Raji (cell line): ENCODE measurements around the gene RIMBP2.

ENCODE experiments used
- POLR2A ChIP-seq: IDR thresholded peaks from 2 replicates; pipeline ENCODE4 v1.6.1; 2011; ENCODE audit warnings: low read depth, low read length, control low read depth; ENCODE audit not compliant: insufficient read depth

RIMBP2 gene

DNA sequence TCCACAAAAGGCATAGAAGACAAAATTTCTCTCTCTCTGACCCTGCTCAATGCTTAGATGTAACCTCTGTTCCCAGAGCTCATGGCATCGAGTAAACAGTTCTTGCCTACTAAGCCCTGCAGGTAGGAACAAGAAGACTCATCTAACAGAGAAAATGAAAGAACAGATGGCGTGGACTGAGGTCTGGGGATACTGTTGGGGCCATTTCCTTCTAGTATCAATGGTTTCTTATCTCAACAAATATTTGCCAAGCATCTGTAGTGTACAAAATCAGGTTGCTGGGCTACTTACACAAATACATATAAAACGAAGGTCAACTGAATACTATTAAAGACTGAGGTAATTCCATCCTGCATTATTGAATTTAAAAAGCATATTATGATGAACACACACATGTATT, 93.3 kb downstream of the RIMBP2 start:
- no peak for TF ChIP-seq POLR2A

DNA sequence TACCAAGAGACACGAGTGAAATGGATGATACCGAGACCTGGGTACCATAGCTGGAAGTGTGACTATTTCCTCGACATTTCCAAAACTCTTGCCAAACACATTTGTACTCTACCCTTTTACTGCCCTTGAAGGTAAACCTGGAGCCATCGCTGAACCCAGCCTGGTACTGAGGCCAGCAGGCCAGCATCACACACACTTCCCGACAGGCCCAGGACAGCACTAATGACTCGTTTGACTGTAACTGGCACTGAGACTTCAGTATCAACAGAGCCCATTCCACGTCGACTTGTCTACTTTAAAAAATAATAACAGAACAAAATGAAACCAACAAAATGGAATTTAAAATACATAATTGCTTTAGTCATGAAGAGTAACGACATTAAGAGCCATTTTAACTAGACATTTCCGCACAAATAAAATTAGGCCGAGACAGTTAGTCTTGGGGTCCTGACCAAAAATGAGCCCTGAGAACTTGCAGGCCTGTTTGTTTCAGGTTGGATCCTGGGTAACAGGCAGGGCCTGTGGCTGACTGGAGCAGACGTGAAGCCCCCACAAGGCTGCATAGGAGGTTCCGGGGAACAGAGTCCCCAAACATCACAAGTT, 94.3 kb downstream of the RIMBP2 start:
- no peak for TF ChIP-seq POLR2A

DNA sequence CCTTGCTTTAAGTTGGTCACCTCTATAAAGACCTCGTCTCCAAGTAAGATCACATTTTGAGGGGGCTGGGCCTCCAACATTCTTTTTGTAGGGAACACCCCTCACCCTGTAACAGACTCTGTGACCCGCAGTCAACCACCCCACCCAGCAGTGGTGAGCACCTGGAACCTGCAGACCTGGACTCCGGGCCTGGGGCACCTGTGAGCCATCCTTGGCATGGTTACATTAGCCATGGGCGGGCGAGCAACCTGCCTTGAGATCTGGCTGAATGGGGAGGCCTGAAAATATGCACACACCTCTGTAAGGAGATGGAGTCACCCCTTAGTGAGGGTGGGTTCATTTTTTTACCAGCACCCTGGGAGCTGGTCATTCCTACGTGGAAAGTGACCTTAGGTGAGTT, 95.3 kb downstream of the RIMBP2 start:
- TF ChIP-seq POLR2A: no peak

DNA sequence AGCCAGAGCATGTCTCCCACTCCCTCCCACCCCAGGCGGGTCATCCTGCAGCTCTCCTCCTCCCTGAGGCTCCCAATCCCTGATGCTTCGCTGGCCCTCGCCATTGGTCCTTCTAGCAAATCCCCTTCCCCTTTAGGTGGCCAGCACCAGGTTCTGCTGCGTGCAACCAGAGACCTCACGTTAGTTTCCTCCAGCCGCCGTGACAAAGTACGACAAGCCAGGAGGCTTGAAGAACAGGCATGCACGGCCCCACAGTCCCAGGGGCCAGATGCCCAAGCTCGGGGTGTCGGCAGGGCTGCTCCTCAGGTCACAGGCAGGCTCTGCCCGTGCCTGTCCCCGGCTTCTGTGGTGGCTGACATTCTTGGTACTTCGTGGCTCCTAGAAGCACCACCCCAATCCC, 95.8 kb downstream of the RIMBP2 start:
- no peak for TF ChIP-seq POLR2A

DNA sequence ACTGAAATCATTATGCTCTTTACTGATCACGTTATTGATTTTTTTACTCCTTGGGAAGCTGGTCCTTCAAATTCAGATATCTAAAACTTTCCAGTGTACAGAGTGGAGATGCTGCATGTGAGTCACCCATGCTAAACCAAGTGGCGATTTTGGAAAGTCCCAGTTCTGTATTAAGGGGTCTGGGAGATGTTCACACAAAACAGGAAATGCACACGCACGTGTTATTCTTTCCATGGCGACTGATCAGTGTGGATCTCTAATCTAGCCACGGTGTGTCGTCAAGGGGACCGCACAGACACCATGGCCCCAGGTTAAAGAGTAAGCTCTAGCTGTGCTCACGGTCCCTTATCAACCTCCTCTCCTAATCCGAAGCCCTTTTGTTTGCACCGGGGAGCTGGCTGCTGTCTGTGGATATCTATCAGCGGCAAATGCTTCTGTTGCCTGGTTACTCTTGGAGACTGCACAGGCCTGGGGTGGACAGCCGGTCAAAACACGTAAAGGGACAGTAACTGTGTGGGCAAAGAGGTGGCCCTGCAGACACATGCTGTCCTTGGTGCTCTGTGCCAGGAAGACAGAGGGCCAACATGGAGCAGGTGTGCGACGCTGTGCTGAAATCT, 96.6 kb downstream of the RIMBP2 start:
- TF ChIP-seq POLR2A: no peak

DNA sequence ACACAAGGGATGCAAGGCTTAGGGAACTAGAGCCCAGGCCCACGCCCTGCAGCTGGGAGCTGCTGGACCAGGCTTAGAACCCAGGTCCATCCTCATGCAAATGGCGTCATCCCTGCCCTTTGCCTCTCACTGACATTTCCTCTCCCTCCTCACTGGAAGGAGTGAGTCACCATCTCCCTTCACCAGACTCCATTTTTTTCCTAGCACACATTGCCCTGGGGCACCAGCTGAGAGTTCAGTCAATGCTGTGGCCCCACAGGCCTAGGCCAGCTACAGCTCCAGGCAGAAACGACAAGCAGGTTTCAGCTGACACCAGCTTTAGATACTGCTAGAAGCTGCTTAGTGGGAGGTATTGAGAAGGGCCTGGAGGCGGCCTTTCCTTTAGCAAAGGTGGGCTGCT, 98.9 kb downstream of the RIMBP2 start:
- no peak for TF ChIP-seq POLR2A

DNA sequence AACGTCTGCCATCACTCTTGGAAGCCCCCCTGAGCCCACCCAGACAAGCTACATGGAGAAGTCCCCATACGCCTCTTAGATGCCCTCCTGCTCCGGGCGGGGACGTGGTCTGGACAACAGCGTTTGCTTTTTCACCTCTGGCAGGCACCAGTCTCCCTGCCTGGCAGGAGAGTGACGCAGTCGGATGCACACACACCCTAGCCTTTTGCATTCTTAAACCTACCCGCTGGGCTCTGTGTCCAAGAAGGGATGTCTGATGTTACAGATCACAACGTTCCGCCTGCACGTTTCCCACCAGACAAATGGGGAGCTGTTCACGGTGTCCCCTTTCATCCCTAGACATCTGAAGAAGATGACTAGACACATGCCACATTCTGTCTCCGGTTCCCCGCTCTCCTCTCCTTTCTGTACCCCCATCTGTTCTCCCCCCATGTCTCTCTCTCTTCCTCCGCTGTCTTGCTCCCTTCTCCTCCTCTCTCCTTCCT, 100.2 kb downstream of the RIMBP2 start:
- TF ChIP-seq POLR2A: no peak

DNA sequence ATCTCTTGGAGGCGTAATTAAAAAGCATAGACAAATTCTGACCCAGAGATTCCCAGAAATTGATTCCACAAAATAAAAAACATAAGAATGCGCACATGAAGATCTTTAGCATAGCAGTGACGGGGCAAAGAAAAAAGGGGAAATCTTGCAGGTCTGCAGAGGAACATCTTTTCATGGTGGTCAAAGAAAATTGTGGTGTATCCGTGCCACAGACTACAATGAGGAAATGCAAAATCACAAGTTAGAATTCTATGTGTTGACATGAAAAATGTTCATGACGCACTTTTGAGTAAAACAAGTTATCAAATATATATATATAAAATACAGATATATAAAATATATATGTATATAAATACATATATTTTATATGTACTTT, 101.6 kb downstream of the RIMBP2 start:
- TF ChIP-seq POLR2A: no peak

DNA sequence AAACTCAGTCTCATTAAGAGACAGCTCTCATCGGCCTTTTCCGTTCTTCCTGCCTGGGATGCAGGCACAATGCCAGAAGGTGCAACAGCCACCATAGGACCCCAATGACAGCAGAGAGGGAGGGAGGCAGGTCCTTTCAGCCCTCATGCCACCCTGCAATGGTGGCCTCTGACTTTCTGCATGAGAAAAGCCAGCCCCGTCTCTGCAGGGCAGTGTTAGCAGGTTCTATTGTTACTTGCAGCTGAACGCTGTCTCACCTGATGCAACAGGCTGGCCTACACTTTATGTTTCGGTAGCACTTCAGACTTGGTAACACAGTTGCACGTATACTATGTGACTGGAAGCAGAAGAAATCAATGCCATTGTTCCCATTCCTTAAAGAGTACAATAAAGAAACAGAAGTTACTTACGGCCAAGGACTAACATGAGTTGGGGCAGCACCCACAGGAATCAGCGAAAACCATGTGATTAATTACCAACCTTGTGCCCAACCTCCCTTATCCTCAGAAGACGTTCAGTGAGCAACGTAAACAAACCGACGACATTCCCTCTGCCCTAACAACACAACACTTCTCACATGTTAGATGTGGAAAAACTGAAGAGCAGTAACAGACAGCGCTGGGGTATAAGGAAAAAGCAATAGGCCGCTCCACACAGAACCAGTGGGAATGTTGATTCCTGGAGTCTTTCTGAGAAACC, 102.1 kb downstream of the RIMBP2 start:
- TF ChIP-seq POLR2A: no peak

DNA sequence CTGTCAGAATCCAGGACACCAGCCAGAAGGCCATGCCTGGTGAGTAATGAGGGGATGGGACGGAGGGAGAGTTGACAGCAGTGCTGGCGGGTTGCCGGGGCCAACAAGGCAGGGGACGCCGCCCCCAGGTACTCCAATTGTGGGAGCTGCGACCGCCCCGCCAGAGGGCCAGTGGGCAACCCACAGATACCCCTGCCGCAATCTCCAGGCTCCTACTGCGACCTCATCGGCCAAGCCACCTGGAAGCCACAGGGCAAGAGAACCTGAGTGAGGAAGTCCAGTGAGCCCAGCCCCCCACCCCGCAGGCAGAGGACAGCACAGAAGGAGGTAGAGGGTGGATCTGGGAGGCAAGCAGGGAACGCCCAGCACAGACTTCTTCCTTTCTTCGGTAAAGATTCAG, 103.0 kb downstream of the RIMBP2 start:
- no peak for TF ChIP-seq POLR2A

DNA sequence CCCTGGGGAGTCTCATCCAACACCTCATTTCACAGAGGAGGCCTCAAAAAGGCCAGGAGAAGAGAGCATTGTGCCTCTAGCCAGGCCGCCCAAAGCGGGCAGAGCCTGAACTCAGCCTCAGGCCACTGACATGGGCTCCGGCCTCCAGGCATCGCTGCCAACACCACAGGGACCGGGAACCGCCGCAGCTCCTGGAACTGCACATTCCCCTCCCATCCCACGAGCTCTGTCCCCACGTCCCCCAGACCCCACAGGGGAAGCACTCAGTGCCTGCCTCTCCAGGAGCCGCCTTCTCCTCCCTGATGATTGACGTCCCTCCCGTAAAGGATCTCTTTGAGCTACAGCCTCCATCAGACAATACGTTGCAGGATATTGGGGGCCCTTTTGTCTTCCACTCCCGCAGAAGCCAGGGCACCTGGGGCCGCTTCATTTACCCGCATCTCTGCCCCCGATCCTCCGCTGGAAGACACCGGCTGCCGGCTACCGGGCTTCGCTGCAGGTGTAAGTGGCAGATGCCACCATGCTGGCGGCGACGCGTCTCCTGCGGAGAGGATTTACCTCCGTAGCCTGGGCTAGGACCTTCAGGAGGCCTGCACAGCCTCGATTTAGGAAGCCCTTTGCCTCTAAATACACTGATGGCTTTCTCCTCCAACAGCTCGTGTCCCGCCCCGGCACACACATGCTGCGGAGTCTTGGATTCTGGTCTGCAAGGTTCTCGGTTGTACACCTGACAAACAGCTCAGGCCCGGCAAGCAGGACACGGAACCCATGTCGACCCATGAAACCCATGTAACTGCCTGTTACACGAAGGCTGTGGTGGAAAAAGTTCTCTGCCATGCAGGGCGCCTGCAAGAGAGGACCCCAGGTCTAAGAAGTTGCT, 104.8 kb downstream of the RIMBP2 start:
- no peak for TF ChIP-seq POLR2A

DNA sequence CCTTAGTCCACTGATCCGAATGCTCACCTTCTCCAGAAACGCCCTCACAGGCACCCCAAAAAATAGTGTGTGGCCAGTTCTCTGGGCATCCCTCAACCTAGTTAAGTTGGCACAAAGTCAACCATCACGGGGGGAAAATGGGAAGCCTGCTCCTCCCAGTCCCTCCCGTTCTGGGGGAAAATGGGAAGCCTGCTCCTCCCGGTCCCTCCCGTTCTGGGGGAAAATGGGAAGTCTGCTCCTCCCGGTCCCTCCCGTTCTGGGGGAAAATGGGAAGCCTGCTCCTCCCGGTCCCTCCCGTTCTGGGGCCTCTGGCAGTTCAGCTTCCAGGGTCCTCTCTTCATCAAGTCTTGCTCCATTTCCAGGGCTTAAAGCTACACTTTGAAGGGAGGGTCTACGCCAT, 106.1 kb downstream of the RIMBP2 start:
- TF ChIP-seq POLR2A: no peak

DNA sequence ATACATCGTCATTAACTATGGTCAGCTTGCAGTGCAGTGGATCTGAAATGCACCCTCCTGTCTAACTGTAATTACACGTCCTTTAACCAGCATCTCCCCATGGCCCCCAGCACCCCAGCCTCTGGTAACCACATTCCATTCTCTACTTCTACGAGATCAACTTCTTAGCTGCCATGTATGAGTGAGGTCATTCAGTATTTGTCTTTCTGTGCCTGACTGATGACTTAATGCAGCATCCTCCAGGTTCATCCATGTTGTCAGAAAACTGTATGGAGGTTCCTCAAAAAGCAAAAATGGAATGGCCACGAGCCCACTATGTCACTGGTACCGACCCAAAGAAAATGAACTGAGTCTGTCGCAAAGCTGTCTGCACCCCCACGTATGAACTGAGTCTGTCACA, 107.3 kb downstream of the RIMBP2 start:
- TF ChIP-seq POLR2A: no peak

DNA sequence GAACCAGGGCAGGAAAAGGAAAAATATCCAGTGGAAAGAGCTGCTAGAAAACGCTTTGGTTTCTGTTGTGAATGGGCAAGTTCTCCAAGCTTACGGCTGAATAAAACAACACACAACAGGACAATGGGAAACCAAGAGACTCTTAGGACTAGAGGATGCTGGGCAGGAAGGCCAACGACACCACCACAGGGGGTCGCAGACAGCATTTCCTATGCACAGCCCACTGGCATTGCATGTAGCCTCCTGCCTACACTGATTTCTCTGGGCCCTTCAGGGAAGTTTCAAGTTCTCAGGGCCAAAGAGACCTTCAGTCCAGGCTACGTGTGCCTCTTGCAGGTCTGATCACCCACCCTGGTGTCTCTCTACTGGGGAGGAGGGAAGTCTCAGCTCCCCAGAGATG, 108.0 kb downstream of the RIMBP2 start:
- no peak for TF ChIP-seq POLR2A

DNA sequence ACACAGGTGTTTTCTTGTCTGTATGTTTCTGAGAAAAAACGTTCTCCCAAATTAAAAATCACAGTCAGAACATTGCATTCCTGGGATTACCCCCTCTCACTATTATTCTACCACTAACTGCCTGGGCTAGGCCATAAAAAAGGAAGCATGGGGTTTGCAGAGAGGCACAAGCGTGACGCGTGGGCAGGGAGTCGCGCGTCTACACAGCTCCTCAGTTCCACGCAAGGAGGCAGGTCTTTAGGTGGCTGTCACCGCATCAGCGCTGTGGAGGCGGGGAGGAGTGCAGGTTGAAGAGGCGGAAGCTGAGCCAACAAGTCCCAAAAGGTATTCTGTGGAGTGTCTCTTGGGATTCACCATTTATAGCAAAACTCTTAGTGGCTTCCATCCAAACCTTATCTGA, 109.9 kb downstream of the RIMBP2 start:
- TF ChIP-seq POLR2A: no peak
